Measurements from ENCODE around the gene FHOD3.

GRCh38 chr18:36481935-36482334, 184.4 kb downstream of the FHOD3 start:
- TF ChIP-seq POLR2A (IDR thresholded peaks at IDR 0.05; ENCODE audit: low read length), result no peak
- TF ChIP-seq GATA1 (IDR thresholded peaks at IDR 0.05; ENCODE audit: low read depth, low read length), result no peak
